IPS-15b (cell line): Measurements from ENCODE around the gene PAX2.

Experiments used
- H3K27me3 ChIP-seq: one replicate; pipeline ENCODE4 v1.6.1; 2013; ENCODE audit warnings: low read length; ENCODE audit not compliant: control insufficient read depth, insufficient read depth
- H3K36me3 ChIP-seq: one replicate; pipeline ENCODE4 v1.6.1; 2013; ENCODE audit warnings: low read length; ENCODE audit not compliant: control insufficient read depth, insufficient read depth
- H3K4me1 ChIP-seq: one replicate; pipeline ENCODE4 v1.6.1; 2013; ENCODE audit warnings: mild to moderate bottlenecking, low read length; ENCODE audit not compliant: control insufficient read depth, insufficient read depth
- H3K4me3 ChIP-seq: one replicate; pipeline ENCODE4 v1.5.1; 2013; ENCODE audit warnings: low read depth, low read length
- H3K9ac ChIP-seq: one replicate; pipeline ENCODE4 v1.6.1; 2013; ENCODE audit warnings: low read depth, mild to moderate bottlenecking, low read length
- H3K9me3 ChIP-seq: one replicate; pipeline ENCODE4 v1.6.1; 2013; ENCODE audit warnings: mild to moderate bottlenecking, low read length; ENCODE audit not compliant: control insufficient read depth, insufficient read depth

The PAX2 gene

GRCh38 chr10:100775386-100775785, 30.0 kb downstream of the PAX2 start:
- no peak overlapping the region for H3K4me3 ChIP-seq
- no peaks in the 10 kb centered on the region for H3K36me3 ChIP-seq
- H3K9ac ChIP-seq: no peak overlapping the region
- H3K27me3 ChIP-seq: peaks cover 29% of the 10 kb centered on the region
- H3K9me3 ChIP-seq: no peaks in the 10 kb centered on the region
- peaks cover 12% of the 10 kb centered on the region for H3K4me1 ChIP-seq

DNA sequence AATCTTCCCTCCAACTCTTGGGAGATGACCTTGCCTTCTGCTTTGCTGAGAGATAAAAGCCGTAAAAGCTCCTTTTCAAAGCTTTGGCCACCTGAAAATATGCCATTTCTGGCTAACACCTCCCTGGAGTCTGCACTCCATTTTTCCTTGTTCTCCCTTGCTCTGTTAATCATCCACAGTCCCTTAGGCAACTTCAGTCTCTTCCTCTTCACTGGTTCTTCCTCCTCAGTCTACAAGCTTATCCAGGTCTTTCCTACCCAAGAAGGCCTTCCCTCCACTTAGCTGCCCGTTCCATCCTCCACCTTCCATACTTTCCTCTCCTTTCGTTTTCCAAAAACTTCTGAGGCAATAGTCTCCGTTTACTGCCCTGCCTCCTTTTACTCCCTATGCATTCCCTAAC, 30.5 kb downstream of the PAX2 start:
- peaks cover 32% of the 10 kb centered on the region for H3K27me3 ChIP-seq
- no peak overlapping the region for H3K4me3 ChIP-seq
- H3K4me1 ChIP-seq: peaks cover 12% of the 10 kb centered on the region
- no peaks in the 10 kb centered on the region for H3K9me3 ChIP-seq
- H3K9ac ChIP-seq: no peak overlapping the region
- no peaks in the 10 kb centered on the region for H3K36me3 ChIP-seq

GRCh38 chr10:100776671-100777070, 31.3 kb downstream of the PAX2 start:
- Histone ChIP-seq H3K9me3 (no peaks in the 10 kb centered on the region), H3K27me3 (peaks cover 32% of the 10 kb centered on the region), H3K36me3 (no peaks in the 10 kb centered on the region), H3K4me1 (peaks cover 12% of the 10 kb centered on the region), H3K9ac (no peak overlapping the region), H3K4me3 (no peak overlapping the region)

DNA sequence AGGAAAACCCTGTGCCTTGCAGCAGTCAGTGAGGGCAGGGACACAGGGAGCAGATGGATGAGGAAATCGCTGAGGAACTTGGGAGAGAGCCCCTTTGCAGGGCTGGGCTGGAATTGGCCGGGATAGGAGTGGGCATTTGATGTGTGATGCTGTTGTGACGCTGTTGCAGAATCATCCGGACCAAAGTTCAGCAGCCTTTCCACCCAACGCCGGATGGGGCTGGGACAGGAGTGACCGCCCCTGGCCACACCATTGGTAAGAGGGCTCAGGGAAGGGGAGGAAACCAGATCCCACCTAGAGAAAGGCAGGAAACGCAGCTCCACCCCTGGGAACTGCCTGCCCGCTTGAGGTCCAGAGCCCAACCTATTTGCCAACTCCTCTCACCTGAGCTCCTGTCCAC, 33.9 kb downstream of the PAX2 start:
- H3K9ac ChIP-seq: no peak overlapping the region
- H3K4me3 ChIP-seq: no peak overlapping the region
- H3K4me1 ChIP-seq: peaks cover 12% of the 10 kb centered on the region
- H3K27me3 ChIP-seq: peaks cover 32% of the 10 kb centered on the region
- H3K36me3 ChIP-seq: no peaks in the 10 kb centered on the region
- H3K9me3 ChIP-seq: no peaks in the 10 kb centered on the region

DNA sequence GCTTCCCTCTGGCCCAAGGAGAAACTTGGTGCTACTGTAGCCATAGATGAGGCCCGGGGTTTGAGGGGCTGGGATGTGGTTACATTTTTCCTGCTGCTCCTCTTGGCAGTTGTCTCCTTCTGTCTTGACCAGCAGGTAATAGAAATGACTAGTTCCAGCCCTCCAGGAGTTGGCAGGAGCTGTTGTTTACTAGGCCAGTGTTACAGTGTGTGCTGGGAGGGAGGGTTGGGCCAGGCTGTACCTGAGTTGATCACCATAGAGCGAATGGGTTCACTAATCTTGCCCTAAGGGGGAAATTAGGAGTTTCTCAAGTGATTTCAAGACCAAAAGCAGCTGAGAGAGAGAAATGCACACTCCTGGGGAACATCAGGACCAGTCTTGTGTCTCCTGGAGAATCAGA, 34.9 kb downstream of the PAX2 start:
- H3K27me3 ChIP-seq: peaks cover 37% of the 10 kb centered on the region
- H3K4me1 ChIP-seq: peaks cover 12% of the 10 kb centered on the region
- H3K36me3 ChIP-seq: no peaks in the 10 kb centered on the region
- no peaks in the 10 kb centered on the region for H3K9me3 ChIP-seq
- H3K4me3 ChIP-seq: no peak overlapping the region
- H3K9ac ChIP-seq: no peak overlapping the region

DNA sequence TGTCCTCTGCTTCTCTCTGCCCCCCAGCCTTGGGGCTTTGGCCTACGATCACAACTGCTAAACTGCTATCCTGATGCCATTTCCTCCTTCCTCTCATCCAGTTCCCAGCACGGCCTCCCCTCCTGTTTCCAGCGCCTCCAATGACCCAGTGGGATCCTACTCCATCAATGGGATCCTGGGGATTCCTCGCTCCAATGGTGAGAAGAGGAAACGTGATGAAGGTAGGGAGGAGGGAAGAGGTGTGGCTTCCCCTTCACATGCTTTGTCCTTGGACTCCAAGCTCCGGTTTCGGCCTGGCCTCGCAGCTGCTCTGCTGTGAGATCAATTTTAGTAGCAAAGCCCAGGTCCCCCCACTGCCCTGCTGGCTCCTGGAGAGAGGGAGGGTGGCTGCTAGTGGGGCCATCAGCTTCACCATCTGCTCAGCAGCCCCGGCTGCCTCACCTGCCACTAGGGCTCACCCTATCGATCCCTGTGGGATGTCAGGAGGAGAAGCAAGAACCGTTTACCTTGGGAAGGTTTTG, 35.8 kb downstream of the PAX2 start:
- Histone ChIP-seq H3K36me3 (no peaks in the 10 kb centered on the region), H3K4me1 (peaks cover 6% of the 10 kb centered on the region), H3K9me3 (no peaks in the 10 kb centered on the region), H3K27me3 (peaks cover 36% of the 10 kb centered on the region), H3K4me3 (no peak overlapping the region), H3K9ac (no peak overlapping the region)

GRCh38 chr10:100782461-100783244, 37.3 kb downstream of the PAX2 start:
- Histone ChIP-seq H3K9ac (no peak overlapping the region), H3K36me3 (no peaks in the 10 kb centered on the region), H3K4me3 (no peak overlapping the region), H3K27me3 (peaks cover 35% of the 10 kb centered on the region), H3K4me1 (peaks cover under 1% of the 10 kb centered on the region), H3K9me3 (no peaks in the 10 kb centered on the region)

DNA sequence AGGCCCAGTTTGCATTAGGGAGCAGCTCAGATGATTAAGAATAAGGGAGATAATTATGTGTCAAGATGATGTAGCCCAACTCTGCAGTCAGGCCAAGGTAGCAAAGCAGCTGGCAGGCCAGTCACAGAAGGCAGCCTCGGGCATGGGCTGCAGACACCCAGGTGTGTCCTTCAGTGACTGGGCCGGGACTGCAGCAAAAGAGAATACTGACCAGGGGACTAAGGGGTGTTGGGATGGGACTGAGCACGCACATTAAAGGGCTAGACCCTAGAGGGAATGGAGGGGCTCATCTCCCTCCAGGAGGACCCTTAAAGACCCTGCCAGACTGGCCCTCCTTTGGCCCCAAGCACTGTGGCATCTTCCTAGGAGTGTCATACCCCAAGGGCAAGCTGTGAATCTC, 38.7 kb downstream of the PAX2 start:
- H3K4me1 ChIP-seq: peaks cover 4% of the 10 kb centered on the region
- H3K4me3 ChIP-seq: no peak overlapping the region
- no peak overlapping the region for H3K9ac ChIP-seq
- no peaks in the 10 kb centered on the region for H3K9me3 ChIP-seq
- peaks cover 25% of the 10 kb centered on the region for H3K27me3 ChIP-seq
- no peaks in the 10 kb centered on the region for H3K36me3 ChIP-seq

- Histone ChIP-seq H3K27me3 (peaks cover 20% of the 10 kb centered on the region), H3K36me3 (no peaks in the 10 kb centered on the region), H3K4me3 (no peak overlapping the region), H3K9ac (no peak overlapping the region), H3K4me1 (peaks cover 7% of the 10 kb centered on the region), H3K9me3 (no peaks in the 10 kb centered on the region)
Observed at GRCh38 chr10:100786591-100786990, 41.2 kb downstream of the PAX2 start.

- no peaks in the 10 kb centered on the region for H3K36me3 ChIP-seq
- H3K27me3 ChIP-seq: peaks cover 17% of the 10 kb centered on the region
- no peak overlapping the region for H3K4me3 ChIP-seq
- H3K9ac ChIP-seq: no peak overlapping the region
- no peaks in the 10 kb centered on the region for H3K9me3 ChIP-seq
- H3K4me1 ChIP-seq: peaks cover 13% of the 10 kb centered on the region
Observed at GRCh38 chr10:100788002-100788903, 42.9 kb downstream of the PAX2 start.

- Histone ChIP-seq H3K4me3 (no peak overlapping the region), H3K9ac (no peak overlapping the region), H3K9me3 (no peaks in the 10 kb centered on the region), H3K36me3 (no peaks in the 10 kb centered on the region), H3K27me3 (peaks cover 10% of the 10 kb centered on the region), H3K4me1 (peaks cover 20% of the 10 kb centered on the region)
Observed at GRCh38 chr10:100790761-100791208, 45.4 kb downstream of the PAX2 start.
